Panc1 (cell line): ENCODE measurements around the gene PEAR1. TPM values are rescaled to one million over a fixed set of nuclear protein-coding genes. Genes with fewer than 3 reads are reported as not detected.

Source experiments
- ATAC-seq: fragments of 200-7000 bp; cut with Tn5 transposase; 2 replicates; pipeline ENCODE4 v1.9.1; 2020; ENCODE audit warnings: mild to moderate bottlenecking, moderate library complexity
- BruUV-seq: library from RNA; stranded (reverse); fragments of 400-500 nt; replicated peaks from 2 replicates; lab custom pipeline; 2021; lab: Mats Ljungman, UMichigan
- CTCF ChIA-PET: fragments of 300-600 bp; sonication (Branson Sonifier 250); formaldehyde crosslinking; loops from one replicate; lab custom pipeline; 2022; ENCODE audit warnings: antibody characterized with exemption; lab: Charles Lee
- POLR2A ChIA-PET: fragments of 300-600 bp; sonication (Branson Sonifier 250); formaldehyde crosslinking; loops from one replicate; lab custom pipeline; 2022; ENCODE audit warnings: antibody characterized with exemption; lab: Charles Lee
- DNase-seq: peaks from one replicate; pipeline ENCODE4 v3.0.0-alpha.2; 2010; ENCODE audit warnings: low read depth, low spot score
- H3K27ac ChIP-seq: 2 replicates; pipeline ENCODE4 v1.5.1; 2011; ENCODE audit warnings: mild to moderate bottlenecking, low read length, inconsistent platforms
- H3K27me3 ChIP-seq: fragments of 200-500 bp; sonication (Bioruptor generic); 2 replicates; pipeline ENCODE4 v1.6.0; 2014; ENCODE audit warnings: low read length, inconsistent platforms; ENCODE audit not compliant: control insufficient read depth, insufficient read depth
- H3K36me3 ChIP-seq: fragments of 200-500 bp; sonication (Bioruptor generic); 2 replicates; pipeline ENCODE4 v1.5.1; 2014; ENCODE audit warnings: inconsistent platforms, mild to moderate bottlenecking, low read length, moderate library complexity; ENCODE audit not compliant: control insufficient read depth, insufficient read depth
- H3K4me1 ChIP-seq: 2 replicates; pipeline ENCODE4 v1.5.1; 2011; ENCODE audit warnings: inconsistent platforms, mild to moderate bottlenecking, low read length, moderate library complexity; ENCODE audit not compliant: control insufficient read depth, insufficient read depth
- H3K4me3 ChIP-seq, 2 experiments: 2 replicates each; pipeline ENCODE4 v1.5.1; 2011 to 2012; ENCODE audit warnings: low read depth in 2 of 2, low read length in 2 of 2, mild to moderate bottlenecking in 2 of 2, inconsistent platforms in 1 of 2, moderate library complexity in 1 of 2
- H3K9me3 ChIP-seq: fragments of 200-500 bp; sonication (Bioruptor generic); 2 replicates; pipeline ENCODE4 v1.5.1; 2014; ENCODE audit warnings: low read depth, mild to moderate bottlenecking, inconsistent platforms, low read length, moderate library complexity; ENCODE audit not compliant: control insufficient read depth, insufficient read depth
- POLR2AphosphoS5 ChIP-seq: IDR thresholded peaks from 2 replicates; pipeline ENCODE4 v1.6.1; 2012; ENCODE audit warnings: mild to moderate bottlenecking, low read depth, low read length, moderate library complexity
- SIN3A ChIP-seq: IDR thresholded peaks from 2 replicates; pipeline ENCODE4 v1.6.1; 2012; ENCODE audit warnings: low read depth, mild to moderate bottlenecking, low read length, moderate library complexity, borderline replicate concordance; ENCODE audit not compliant: insufficient read depth
- TCF7L2 ChIP-seq: IDR thresholded peaks from 2 replicates; pipeline ENCODE4 v1.6.1; 2011; ENCODE audit warnings: mild to moderate bottlenecking, low read depth, low read length, inconsistent platforms
- in situ Hi-C: cut with HindIII; loops from 2 replicates; pipeline ENCODE4 v1.10.0; 2016; ENCODE audit warnings: low sequenced_read_pairs, low pct_unique_long_range_greater_than_20kb
- intact Hi-C: fragments of 100-400 bp; cut with micrococcal nuclease; formaldehyde crosslinking; loops from one replicate; pipeline ENCODE4 v1.10.0; 2022; ENCODE audit not compliant: unreplicated experiment
- total RNA-seq: library from RNA; stranded (reverse); gene quantifications from one replicate; pipeline ENCODE4 v1.2.1, GENCODE V29; 2021; ENCODE audit not compliant: unreplicated experiment
- TF ChIP-seq, protein P1 (sequence below): fragments of 450-650 bp; IDR thresholded peaks from 2 replicates; pipeline ENCODE4 v1.5.1; 2017; ENCODE audit warnings: mild to moderate bottlenecking
- TF ChIP-seq, protein P2 (sequence below), 2 experiments: IDR thresholded peaks; 2 replicates each; pipeline ENCODE4 v1.6.1; 2011 to 2012; ENCODE audit warnings: low read depth in 2 of 2, control low read depth in 1 of 2, low read length in 1 of 2, mild to moderate bottlenecking in 1 of 2, moderate library complexity in 1 of 2; ENCODE audit not compliant: insufficient read depth in 1 of 2

Gene PEAR1
- total RNA-seq, 1 experiment from 2014 or later, result 16.1 TPM

DNA sequence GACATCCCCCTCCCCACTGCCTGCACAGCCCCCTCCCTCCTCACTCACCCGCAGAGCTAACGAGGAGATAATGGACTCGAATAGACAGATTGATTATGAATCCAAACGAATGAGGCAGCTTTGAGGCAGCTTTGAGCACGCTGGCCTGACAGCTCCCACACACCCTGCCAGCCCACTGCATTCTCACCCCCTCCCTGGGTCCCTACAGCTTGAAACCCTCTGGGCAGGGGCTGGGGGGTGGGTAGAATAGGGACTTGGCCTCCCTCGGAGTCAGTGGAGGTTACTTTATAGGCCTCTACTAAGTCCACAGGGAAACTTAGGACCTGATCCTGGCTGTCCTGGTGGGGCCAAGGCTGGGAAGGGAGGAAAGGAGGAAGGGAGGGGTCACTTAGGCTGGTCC is 30.9 kb upstream of the PEAR1 start:
- peaks cover 13% of the 10 kb centered on the region for H3K4me1 ChIP-seq
- intact Hi-C loops, result loop anchor here (10.0 kb wide), 1 partner anchor 168 kb away; no protein-coding TSS in a partner anchor
- no peaks in the 10 kb centered on the region for H3K36me3 ChIP-seq
- POLR2A ChIA-PET, result interaction anchor here (0.6 kb wide), 1 partner anchor 183 kb away, joined by 3 read pairs; no protein-coding TSS in a partner anchor
- DNase-seq (no peak), ATAC-seq (no peak)
- H3K27me3 ChIP-seq, result no peaks in the 10 kb centered on the region; the same call in 1 of the 2 replicates
- in situ Hi-C loops, result no loop called here
- CTCF ChIA-PET, result interaction anchor here (0.6 to 1.9 kb wide), 4 partner anchors 23 to 1145 kb away, joined by 3 to 6 read pairs (median 3); no protein-coding TSS in a partner anchor
- TF ChIP-seq POLR2AphosphoS5 (no peak), TCF7L2 (no peak), SIN3A (no peak)
- TF ChIP-seq, protein P1, sequence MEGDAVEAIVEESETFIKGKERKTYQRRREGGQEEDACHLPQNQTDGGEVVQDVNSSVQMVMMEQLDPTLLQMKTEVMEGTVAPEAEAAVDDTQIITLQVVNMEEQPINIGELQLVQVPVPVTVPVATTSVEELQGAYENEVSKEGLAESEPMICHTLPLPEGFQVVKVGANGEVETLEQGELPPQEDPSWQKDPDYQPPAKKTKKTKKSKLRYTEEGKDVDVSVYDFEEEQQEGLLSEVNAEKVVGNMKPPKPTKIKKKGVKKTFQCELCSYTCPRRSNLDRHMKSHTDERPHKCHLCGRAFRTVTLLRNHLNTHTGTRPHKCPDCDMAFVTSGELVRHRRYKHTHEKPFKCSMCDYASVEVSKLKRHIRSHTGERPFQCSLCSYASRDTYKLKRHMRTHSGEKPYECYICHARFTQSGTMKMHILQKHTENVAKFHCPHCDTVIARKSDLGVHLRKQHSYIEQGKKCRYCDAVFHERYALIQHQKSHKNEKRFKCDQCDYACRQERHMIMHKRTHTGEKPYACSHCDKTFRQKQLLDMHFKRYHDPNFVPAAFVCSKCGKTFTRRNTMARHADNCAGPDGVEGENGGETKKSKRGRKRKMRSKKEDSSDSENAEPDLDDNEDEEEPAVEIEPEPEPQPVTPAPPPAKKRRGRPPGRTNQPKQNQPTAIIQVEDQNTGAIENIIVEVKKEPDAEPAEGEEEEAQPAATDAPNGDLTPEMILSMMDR, result no peak
- TF ChIP-seq, protein P2, sequence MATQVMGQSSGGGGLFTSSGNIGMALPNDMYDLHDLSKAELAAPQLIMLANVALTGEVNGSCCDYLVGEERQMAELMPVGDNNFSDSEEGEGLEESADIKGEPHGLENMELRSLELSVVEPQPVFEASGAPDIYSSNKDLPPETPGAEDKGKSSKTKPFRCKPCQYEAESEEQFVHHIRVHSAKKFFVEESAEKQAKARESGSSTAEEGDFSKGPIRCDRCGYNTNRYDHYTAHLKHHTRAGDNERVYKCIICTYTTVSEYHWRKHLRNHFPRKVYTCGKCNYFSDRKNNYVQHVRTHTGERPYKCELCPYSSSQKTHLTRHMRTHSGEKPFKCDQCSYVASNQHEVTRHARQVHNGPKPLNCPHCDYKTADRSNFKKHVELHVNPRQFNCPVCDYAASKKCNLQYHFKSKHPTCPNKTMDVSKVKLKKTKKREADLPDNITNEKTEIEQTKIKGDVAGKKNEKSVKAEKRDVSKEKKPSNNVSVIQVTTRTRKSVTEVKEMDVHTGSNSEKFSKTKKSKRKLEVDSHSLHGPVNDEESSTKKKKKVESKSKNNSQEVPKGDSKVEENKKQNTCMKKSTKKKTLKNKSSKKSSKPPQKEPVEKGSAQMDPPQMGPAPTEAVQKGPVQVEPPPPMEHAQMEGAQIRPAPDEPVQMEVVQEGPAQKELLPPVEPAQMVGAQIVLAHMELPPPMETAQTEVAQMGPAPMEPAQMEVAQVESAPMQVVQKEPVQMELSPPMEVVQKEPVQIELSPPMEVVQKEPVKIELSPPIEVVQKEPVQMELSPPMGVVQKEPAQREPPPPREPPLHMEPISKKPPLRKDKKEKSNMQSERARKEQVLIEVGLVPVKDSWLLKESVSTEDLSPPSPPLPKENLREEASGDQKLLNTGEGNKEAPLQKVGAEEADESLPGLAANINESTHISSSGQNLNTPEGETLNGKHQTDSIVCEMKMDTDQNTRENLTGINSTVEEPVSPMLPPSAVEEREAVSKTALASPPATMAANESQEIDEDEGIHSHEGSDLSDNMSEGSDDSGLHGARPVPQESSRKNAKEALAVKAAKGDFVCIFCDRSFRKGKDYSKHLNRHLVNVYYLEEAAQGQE (IDR thresholded peaks at IDR 0.05; ENCODE audit: insufficient read depth in 1 of 2, low read depth in 2 of 2, low read length in 1 of 2), result no peak
- H3K4me3 ChIP-seq, result no peak overlapping the region
- BruUV-seq, result no TSS peak
- H3K27ac ChIP-seq, result no peak overlapping the region
- no peaks in the 10 kb centered on the region for H3K9me3 ChIP-seq

DNA sequence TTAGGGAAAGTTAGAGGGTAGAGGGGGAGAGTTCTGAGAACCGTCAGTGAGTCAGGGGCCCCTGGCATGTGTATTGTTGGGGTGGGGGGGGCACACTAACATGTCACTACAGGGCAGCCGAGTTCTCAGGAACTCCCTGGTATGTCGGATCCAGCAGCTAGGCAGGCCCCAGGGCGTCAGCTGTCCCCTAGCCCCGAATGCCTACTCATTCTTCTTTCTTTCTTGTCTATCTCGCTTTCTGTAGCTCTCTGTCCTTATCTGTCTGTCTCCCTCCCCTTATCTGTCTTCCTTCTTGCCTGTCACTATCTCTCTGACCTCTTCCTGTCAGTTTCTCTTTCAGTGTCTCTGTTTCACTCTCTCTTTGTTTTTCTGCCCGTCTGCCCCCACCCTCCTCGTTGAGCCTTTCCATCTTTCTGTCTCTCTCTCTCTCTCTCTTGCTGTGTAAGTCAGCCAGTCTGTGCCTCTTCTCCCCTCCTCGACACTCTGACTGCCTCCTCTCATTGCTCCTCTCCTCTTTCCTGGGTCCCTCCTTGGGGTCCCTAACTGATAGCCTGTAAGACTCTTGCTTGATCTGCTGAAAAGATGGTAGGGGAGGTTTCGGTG is 30.4 kb upstream of the PEAR1 start:
- BruUV-seq, result no TSS peak
- CTCF ChIA-PET, result interaction anchor here (0.6 kb wide), 1 partner anchor 26 kb away, joined by 3 read pairs; no protein-coding TSS in a partner anchor

More for the DNA sequence above, 30.4 kb upstream of the PEAR1 start:
- intact Hi-C loops, result loop anchor here (10.0 kb wide), 1 partner anchor 168 kb away; no protein-coding TSS in a partner anchor
- Histone ChIP-seq H3K4me1 (peaks cover 13% of the 10 kb centered on the region), H3K27ac (no peak overlapping the region), H3K9me3 (no peaks in the 10 kb centered on the region), H3K27me3 (no peaks in the 10 kb centered on the region; the same call in 1 of the 2 replicates), H3K4me3 (no peak overlapping the region), H3K36me3 (no peaks in the 10 kb centered on the region)
- no peak for DNase-seq
- TF ChIP-seq TCF7L2 (no peak), SIN3A (no peak), POLR2AphosphoS5 (no peak)
- TF ChIP-seq, protein P2 (IDR thresholded peaks at IDR 0.05; ENCODE audit: insufficient read depth in 1 of 2, low read depth in 2 of 2, low read length in 1 of 2), result no peak
- TF ChIP-seq, protein P1, result no peak
- no peak for ATAC-seq
- in situ Hi-C loops, result no loop called here
- POLR2A ChIA-PET, result no interaction called here
